ENCODE results near the gene SMIM35.

- TF ChIP-seq EZH2 (IDR thresholded peaks at IDR 0.05) (no peak), POLR2AphosphoS5 (IDR thresholded peaks at IDR 0.05; ENCODE audit: borderline replicate concordance, low read depth, low read length) (no peak), FOXP2 (optimal IDR thresholded peaks at IDR 0.05; ENCODE audit: control extremely low read depth, extremely low read length, insufficient read depth) (no peak)
Measured at GRCh38 chr11:118082880-118083552, 3.7 kb downstream of the SMIM35 start.
